Loucy (cell line): ENCODE results near the gene LDB3.

Experiments used
- EZH2phosphoT487 ChIP-seq: fragments of 200-600 bp; IDR thresholded peaks from 2 replicates; pipeline ENCODE4 v1.6.1; 2018; ENCODE audit warnings: antibody characterized with exemption, mild to moderate bottlenecking, moderate library complexity, borderline replicate concordance
- TF ChIP-seq, protein P1 (sequence below): fragments of 200-600 bp; sonication (generic); conservative IDR thresholded peaks from 2 replicates; pipeline ENCODE4 v1.5.1; 2014; ENCODE audit warnings: mild to moderate bottlenecking, antibody characterized with exemption, low read length

DNA sequence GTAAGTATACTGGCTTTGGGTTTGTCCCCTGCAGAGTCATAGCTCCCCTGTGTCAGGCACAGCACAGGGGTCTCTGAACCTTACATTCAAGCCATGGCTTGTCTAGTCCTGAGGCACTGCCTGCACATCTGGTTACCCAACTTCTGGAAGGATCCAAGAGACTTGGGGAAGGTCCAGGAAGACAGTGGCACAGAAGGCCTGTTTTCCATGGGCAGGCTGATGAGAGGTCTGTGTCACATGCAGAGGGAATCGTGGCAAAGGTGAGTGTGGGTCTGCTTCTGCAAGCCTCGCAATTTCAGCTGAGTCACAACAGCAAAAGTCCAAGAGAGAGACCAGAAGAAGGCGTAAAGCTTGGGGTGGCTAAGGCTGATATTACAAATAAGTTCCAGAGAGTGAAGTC is 59.7 kb downstream of the LDB3 start:
- TF ChIP-seq, protein P1, sequence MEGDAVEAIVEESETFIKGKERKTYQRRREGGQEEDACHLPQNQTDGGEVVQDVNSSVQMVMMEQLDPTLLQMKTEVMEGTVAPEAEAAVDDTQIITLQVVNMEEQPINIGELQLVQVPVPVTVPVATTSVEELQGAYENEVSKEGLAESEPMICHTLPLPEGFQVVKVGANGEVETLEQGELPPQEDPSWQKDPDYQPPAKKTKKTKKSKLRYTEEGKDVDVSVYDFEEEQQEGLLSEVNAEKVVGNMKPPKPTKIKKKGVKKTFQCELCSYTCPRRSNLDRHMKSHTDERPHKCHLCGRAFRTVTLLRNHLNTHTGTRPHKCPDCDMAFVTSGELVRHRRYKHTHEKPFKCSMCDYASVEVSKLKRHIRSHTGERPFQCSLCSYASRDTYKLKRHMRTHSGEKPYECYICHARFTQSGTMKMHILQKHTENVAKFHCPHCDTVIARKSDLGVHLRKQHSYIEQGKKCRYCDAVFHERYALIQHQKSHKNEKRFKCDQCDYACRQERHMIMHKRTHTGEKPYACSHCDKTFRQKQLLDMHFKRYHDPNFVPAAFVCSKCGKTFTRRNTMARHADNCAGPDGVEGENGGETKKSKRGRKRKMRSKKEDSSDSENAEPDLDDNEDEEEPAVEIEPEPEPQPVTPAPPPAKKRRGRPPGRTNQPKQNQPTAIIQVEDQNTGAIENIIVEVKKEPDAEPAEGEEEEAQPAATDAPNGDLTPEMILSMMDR: no peak
- TF ChIP-seq EZH2phosphoT487: no peak
